Astrocyte (in vitro differentiated cells and primary cell): ENCODE results near the gene FUT8.

Source experiments
- EZH2 ChIP-seq: IDR thresholded peaks from 2 replicates; pipeline ENCODE4 v1.6.1; 2012; ENCODE audit warnings: mild to moderate bottlenecking, low read length, inconsistent platforms; ENCODE audit not compliant: insufficient read depth
- TF ChIP-seq, protein P1 (sequence below): IDR thresholded peaks from 2 replicates; pipeline ENCODE4 v1.5.1; 2011; ENCODE audit warnings: low read depth, mild to moderate bottlenecking, inconsistent platforms, low read length, moderate library complexity; ENCODE audit not compliant: insufficient read depth

DNA sequence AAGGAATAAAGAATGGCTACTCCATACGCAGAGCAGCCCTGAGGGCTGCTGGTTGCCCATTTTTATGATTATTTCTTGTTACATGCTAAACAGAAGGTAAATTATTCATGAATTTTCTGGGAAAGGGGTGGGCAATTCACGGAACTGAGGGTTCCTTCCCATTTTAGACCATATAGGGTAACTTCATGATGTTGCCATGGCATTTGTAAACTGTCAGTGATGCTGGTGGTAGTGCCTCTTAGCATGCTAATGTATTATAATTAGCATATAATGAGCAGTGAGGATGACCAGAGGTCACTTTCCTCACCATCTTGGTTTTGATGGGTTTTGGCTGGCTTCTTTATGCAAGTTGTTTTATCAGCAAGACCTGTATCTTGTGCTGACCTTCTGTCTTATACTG lies 273.0 kb downstream of the FUT8 start:
- TF ChIP-seq EZH2: no peak
- TF ChIP-seq, protein P1, sequence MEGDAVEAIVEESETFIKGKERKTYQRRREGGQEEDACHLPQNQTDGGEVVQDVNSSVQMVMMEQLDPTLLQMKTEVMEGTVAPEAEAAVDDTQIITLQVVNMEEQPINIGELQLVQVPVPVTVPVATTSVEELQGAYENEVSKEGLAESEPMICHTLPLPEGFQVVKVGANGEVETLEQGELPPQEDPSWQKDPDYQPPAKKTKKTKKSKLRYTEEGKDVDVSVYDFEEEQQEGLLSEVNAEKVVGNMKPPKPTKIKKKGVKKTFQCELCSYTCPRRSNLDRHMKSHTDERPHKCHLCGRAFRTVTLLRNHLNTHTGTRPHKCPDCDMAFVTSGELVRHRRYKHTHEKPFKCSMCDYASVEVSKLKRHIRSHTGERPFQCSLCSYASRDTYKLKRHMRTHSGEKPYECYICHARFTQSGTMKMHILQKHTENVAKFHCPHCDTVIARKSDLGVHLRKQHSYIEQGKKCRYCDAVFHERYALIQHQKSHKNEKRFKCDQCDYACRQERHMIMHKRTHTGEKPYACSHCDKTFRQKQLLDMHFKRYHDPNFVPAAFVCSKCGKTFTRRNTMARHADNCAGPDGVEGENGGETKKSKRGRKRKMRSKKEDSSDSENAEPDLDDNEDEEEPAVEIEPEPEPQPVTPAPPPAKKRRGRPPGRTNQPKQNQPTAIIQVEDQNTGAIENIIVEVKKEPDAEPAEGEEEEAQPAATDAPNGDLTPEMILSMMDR: no peak
